Endothelial cell of umbilical vein (primary cell): Measurements from ENCODE around the gene PRKG1. TPM values are rescaled to one million over a fixed set of nuclear protein-coding genes. Genes with fewer than 3 reads are reported as not detected.

Source experiments
- BruUV-seq: library from RNA; stranded (reverse); fragments of 400-500 nt; replicated peaks from 2 replicates; lab custom pipeline; 2021; lab: Mats Ljungman, UMichigan
- CTCF ChIA-PET: fragments of 300-600, 350-600 bp; sonication (Branson Sonifier 250); formaldehyde crosslinking; loops from one replicate; lab custom pipeline; 2021; ENCODE audit warnings: antibody characterized with exemption, inconsistent platforms; lab: Charles Lee
- POLR2A ChIA-PET: fragments of 300-600, 350-600 bp; sonication (Branson Sonifier 250); formaldehyde crosslinking; loops from one replicate; lab custom pipeline; 2021; ENCODE audit warnings: antibody characterized with exemption, inconsistent platforms; lab: Charles Lee
- DNase-seq: peaks from one replicate; pipeline ENCODE4 v3.0.0-alpha.2; 2011; ENCODE audit warnings: low read depth, low spot score
- FAIRE-seq: peaks from 2 replicates; lab custom pipeline; 2011; peaks lifted over from hg19 to GRCh38; lab: Jason Lieb, UNC
- H2AFZ ChIP-seq: 2 replicates; pipeline ENCODE4 v1.6.0; 2012; ENCODE audit warnings: low read depth, low read length, control low read depth, inconsistent platforms
- H3K27ac ChIP-seq: 2 replicates; pipeline ENCODE4 v1.5.1; 2011; ENCODE audit warnings: low read depth, mild to moderate bottlenecking, control low read depth, low read length, moderate library complexity; ENCODE audit not compliant: insufficient read depth
- H3K27me3 ChIP-seq, 2 experiments: 2 replicates each; pipeline versions ENCODE4 v1.6.0 to v1.6.1; 2011; ENCODE audit warnings: low read length in 2 of 2, mixed read lengths in 1 of 2; ENCODE audit not compliant: control insufficient read depth in 2 of 2, insufficient read depth in 2 of 2
- H3K36me3 ChIP-seq, 2 experiments: 2 replicates in 1 of 2; 3 replicates in 1 of 2; pipeline ENCODE4 v1.5.1; 2011; ENCODE audit warnings: low read length in 2 of 2, mild to moderate bottlenecking in 1 of 2, moderate library complexity in 1 of 2; ENCODE audit not compliant: control insufficient read depth in 2 of 2, insufficient read depth in 2 of 2; ENCODE audit errors: extremely low read depth in 1 of 2
- H3K4me1 ChIP-seq: 3 replicates; pipeline ENCODE4 v1.5.1; 2011; ENCODE audit warnings: mild to moderate bottlenecking, low read length; ENCODE audit not compliant: control insufficient read depth, insufficient read depth; ENCODE audit errors: extremely low read depth
- H3K4me2 ChIP-seq: 2 replicates; pipeline ENCODE4 v1.6.1; 2011; ENCODE audit warnings: low read length, control low read depth, mixed read lengths; ENCODE audit not compliant: insufficient read depth
- H3K4me3 ChIP-seq, 3 experiments: fragments of 200-600 bp in 1 of 3; sonication (generic), shearing (Covaris generic) in 1 of 3; replicated peaks in 1 of 3; 2 replicates each; pipeline ENCODE4 v1.5.1; 2011 to 2016; ENCODE audit warnings: control low read depth in 3 of 3, low read length in 3 of 3, mild to moderate bottlenecking in 2 of 3, inconsistent platforms in 1 of 3, low read depth in 1 of 3, moderate library complexity in 1 of 3; ENCODE audit not compliant: insufficient read depth in 1 of 3
- H3K79me2 ChIP-seq: 2 replicates; pipeline ENCODE4 v1.6.0; 2012; ENCODE audit warnings: low read length, inconsistent platforms; ENCODE audit not compliant: control insufficient read depth, insufficient read depth
- H3K9ac ChIP-seq: replicated peaks from 2 replicates; pipeline ENCODE3; 2011; ENCODE audit warnings: low read length, control low read depth; ENCODE audit not compliant: insufficient read depth; ENCODE audit errors: extremely low read depth
- H3K9me1 ChIP-seq: replicated peaks from 3 replicates; pipeline ENCODE4 v1.6.0; 2011; ENCODE audit warnings: mild to moderate bottlenecking, low read length; ENCODE audit not compliant: control insufficient read depth, insufficient read depth; ENCODE audit errors: extremely low read depth
- H3K9me3 ChIP-seq: replicated peaks from 2 replicates; pipeline ENCODE4 v1.5.1; 2012; ENCODE audit warnings: low read length, inconsistent platforms; ENCODE audit not compliant: control insufficient read depth, insufficient read depth
- H4K20me1 ChIP-seq: replicated peaks from 2 replicates; pipeline ENCODE3; 2011; ENCODE audit warnings: mild to moderate bottlenecking, low read length; ENCODE audit not compliant: control insufficient read depth, insufficient read depth; ENCODE audit errors: extremely low read depth
- EZH2 ChIP-seq: IDR thresholded peaks from 2 replicates; pipeline ENCODE4 v1.6.1; 2012; ENCODE audit warnings: borderline replicate concordance, low read depth, mild to moderate bottlenecking, moderate library complexity, low read length, inconsistent platforms; ENCODE audit not compliant: severe bottlenecking
- FOS ChIP-seq: IDR thresholded peaks from 2 replicates; pipeline ENCODE4 v1.6.1; 2011; ENCODE audit warnings: mild to moderate bottlenecking, low read length, moderate library complexity, borderline replicate concordance; ENCODE audit not compliant: insufficient read depth
- GATA2 ChIP-seq: IDR thresholded peaks from 2 replicates; pipeline ENCODE4 v1.7.0; 2011; ENCODE audit warnings: low read depth, mild to moderate bottlenecking, moderate library complexity, mixed read lengths, low read length; ENCODE audit not compliant: insufficient read length, insufficient read depth
- JUN ChIP-seq: IDR thresholded peaks from 2 replicates; pipeline ENCODE4 v1.6.1; 2011; ENCODE audit warnings: borderline replicate concordance, low read depth; ENCODE audit not compliant: insufficient read length, insufficient read depth
- MYC ChIP-seq: IDR thresholded peaks from one replicate; pipeline ENCODE4 v1.6.1; 2011; ENCODE audit warnings: mild to moderate bottlenecking, low read depth, low read length
- POLR2A ChIP-seq: IDR thresholded peaks from 2 replicates; pipeline ENCODE4 v1.6.1; 2012; ENCODE audit warnings: low read depth, mild to moderate bottlenecking, control low read depth, low read length
- POLR2AphosphoS5 ChIP-seq: IDR thresholded peaks from 2 replicates; pipeline ENCODE4 v1.6.1; 2012; ENCODE audit warnings: low read depth, mild to moderate bottlenecking, control low read depth, low read length, moderate library complexity; ENCODE audit not compliant: insufficient read depth
- dilution Hi-C: fragments of 300-500 bp; cut with MboI; formaldehyde crosslinking; loops from one replicate; pipeline ENCODE4 v1.15.0; 2019; ENCODE audit warnings: low sequenced_read_pairs; ENCODE audit not compliant: extremely low pct_ligation_motif_present
- intact Hi-C: fragments of 100-400 bp; cut with micrococcal nuclease; formaldehyde crosslinking; loops from one replicate; pipeline ENCODE4 v1.10.0; 2022
- polyA plus RNA-seq, 4 experiments: library from polyadenylated mRNA; depleted of rRNA in 3 of 4; stranded (reverse) in 3 of 4; unstranded in 1 of 4; fragments of >200 nt; gene quantifications; 2 replicates each; pipeline versions ENCODE4 v1.2.1 to v1.2.3, GENCODE V29; 2011 to 2012; ENCODE audit warnings: missing spikeins in 1 of 4
- total RNA-seq: library from RNA; stranded (reverse); gene quantifications from 2 replicates; pipeline ENCODE4 v1.2.3, GENCODE V29; 2021
- TF ChIP-seq, protein P1 (sequence below): IDR thresholded peaks from 2 replicates; pipeline ENCODE4 v1.6.1; 2011; ENCODE audit not compliant: insufficient read depth, insufficient read length
- TF ChIP-seq, protein P2 (sequence below), 2 donors: IDR thresholded peaks; 1 replicate in 1 of 2; 2 replicates in 1 of 2; pipeline ENCODE4 v1.5.1; 2011; ENCODE audit warnings: low read length in 2 of 2, mild to moderate bottlenecking in 2 of 2, moderate library complexity in 2 of 2, control low read depth in 1 of 2, inconsistent platforms in 1 of 2, low read depth in 1 of 2; ENCODE audit not compliant: insufficient read depth in 1 of 2; ENCODE audit errors: extremely low read depth in 1 of 2

PRKG1 gene
- total and polyA plus RNA-seq, 2 donors (not counting 3 experiments of a cell fraction or from before 2014, with no cell fraction given) = 0.01 to 0.18 TPM

DNA sequence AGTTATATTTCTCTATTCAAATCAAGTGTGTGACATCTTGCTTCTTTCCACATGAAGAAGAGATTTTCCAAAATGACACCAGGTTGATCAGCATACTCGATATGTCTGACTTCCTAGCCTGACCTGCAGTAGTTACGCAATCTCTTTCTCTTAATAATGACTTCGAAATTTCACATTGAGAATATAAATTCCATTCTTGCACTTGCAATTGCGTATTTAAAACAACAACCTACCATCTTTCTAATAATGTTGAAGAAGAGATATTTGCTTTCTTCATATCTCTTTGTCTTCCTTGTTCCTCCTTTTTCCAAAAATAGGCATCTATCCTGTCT, 348.8 kb downstream of the PRKG1 start:
- peaks cover 6% of the 10 kb centered on the region for H3K4me1 ChIP-seq
- H3K79me2 ChIP-seq = no peaks in the 10 kb centered on the region
- ChIA-PET CTCF (interaction anchor here (0.6 to 4.6 kb wide), 16 partner anchors 12 to 581 kb away, joined by 3 to 87 read pairs (median 6); no protein-coding TSS in a partner anchor), POLR2A (no interaction called here)
- BruUV-seq = no TSS peak
- no peak overlapping the region for H3K27ac ChIP-seq
- TF ChIP-seq POLR2A = no peak
- TF ChIP-seq EZH2 = no peak
- TF ChIP-seq, protein P1, sequence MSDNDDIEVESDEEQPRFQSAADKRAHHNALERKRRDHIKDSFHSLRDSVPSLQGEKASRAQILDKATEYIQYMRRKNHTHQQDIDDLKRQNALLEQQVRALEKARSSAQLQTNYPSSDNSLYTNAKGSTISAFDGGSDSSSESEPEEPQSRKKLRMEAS = no peak
- no peak for TF ChIP-seq FOS
- no peak for TF ChIP-seq MYC
- TF ChIP-seq POLR2AphosphoS5 = no peak
- TF ChIP-seq, protein P2, sequence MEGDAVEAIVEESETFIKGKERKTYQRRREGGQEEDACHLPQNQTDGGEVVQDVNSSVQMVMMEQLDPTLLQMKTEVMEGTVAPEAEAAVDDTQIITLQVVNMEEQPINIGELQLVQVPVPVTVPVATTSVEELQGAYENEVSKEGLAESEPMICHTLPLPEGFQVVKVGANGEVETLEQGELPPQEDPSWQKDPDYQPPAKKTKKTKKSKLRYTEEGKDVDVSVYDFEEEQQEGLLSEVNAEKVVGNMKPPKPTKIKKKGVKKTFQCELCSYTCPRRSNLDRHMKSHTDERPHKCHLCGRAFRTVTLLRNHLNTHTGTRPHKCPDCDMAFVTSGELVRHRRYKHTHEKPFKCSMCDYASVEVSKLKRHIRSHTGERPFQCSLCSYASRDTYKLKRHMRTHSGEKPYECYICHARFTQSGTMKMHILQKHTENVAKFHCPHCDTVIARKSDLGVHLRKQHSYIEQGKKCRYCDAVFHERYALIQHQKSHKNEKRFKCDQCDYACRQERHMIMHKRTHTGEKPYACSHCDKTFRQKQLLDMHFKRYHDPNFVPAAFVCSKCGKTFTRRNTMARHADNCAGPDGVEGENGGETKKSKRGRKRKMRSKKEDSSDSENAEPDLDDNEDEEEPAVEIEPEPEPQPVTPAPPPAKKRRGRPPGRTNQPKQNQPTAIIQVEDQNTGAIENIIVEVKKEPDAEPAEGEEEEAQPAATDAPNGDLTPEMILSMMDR (IDR thresholded peaks at IDR 0.05; ENCODE audit: extremely low read depth in 1 of 2, insufficient read depth in 1 of 2, low read depth in 1 of 2, low read length in 2 of 2) = no peak
- TF ChIP-seq GATA2 = no peak
- no peak for TF ChIP-seq JUN
- FAIRE-seq (no peak), DNase-seq (no peak)
- no peak overlapping the region for H3K4me3 ChIP-seq
- H3K27me3 ChIP-seq = peaks cover 0 to 2% of the 10 kb centered on the region in 2 experiments
- no peaks in the 10 kb centered on the region for H4K20me1 ChIP-seq
- no peaks in the 10 kb centered on the region for H3K36me3 ChIP-seq
- no peak overlapping the region for H2AFZ ChIP-seq
- intact Hi-C loops = loop anchor here (5.0 to 10.0 kb wide), 2 partner anchors 411 to 792 kb away; no protein-coding TSS in a partner anchor
- no peak overlapping the region for H3K9ac ChIP-seq
- dilution Hi-C loops = no loop called here
- H3K9me3 ChIP-seq = no peaks in the 10 kb centered on the region
- no peak overlapping the region for H3K4me2 ChIP-seq
- H3K9me1 ChIP-seq = no peaks in the 10 kb centered on the region
